HepG2 (cell line): ENCODE measurements around the gene GTF2A1L. TPM values are rescaled to one million over a fixed set of nuclear protein-coding genes. Genes with fewer than 3 reads are reported as not detected.
A peak's percentile ranks its signal among the peaks of the same experiment; 100 is the strongest.

Experiments
- MAFK ChIP-seq, 2 experiments: IDR thresholded peaks in 1 of 2; conservative IDR thresholded peaks in 1 of 2; 2 replicates each; pipeline ENCODE4 v1.6.1; 2011; ENCODE audit warnings: improper control_type of control experiment in 2 of 2, low read length in 2 of 2
- NFATC3 ChIP-seq: sonication (generic); formaldehyde crosslinking; IDR thresholded peaks from 2 replicates; pipeline ENCODE4 v1.5.1; 2020; ENCODE audit warnings: mild to moderate bottlenecking, missing genetic modification reagents
- TEAD3 ChIP-seq: optimal IDR thresholded peaks from 2 replicates; pipeline ENCODE3; 2016; ENCODE audit warnings: borderline replicate concordance
- TRIM24 ChIP-seq: sonication (generic); formaldehyde crosslinking; IDR thresholded peaks from 2 replicates; pipeline ENCODE4 v1.8.0; 2022; ENCODE audit warnings: mild to moderate bottlenecking, missing genetic modification reagents
- YY1 ChIP-seq: IDR thresholded peaks from 2 replicates; pipeline ENCODE4 v1.6.1; 2011; ENCODE audit warnings: low read length, low read depth, moderate library complexity, mild to moderate bottlenecking; ENCODE audit not compliant: insufficient read depth, insufficient replicate concordance
- ZC3H4 ChIP-seq: sonication (generic); formaldehyde crosslinking; IDR thresholded peaks from 2 replicates; pipeline ENCODE4 v1.4.0; 2020; ENCODE audit warnings: missing genetic modification reagents, borderline replicate concordance
- ZFX ChIP-seq: sonication (generic); formaldehyde crosslinking; IDR thresholded peaks from 2 replicates; pipeline ENCODE4 v1.4.0; 2020; ENCODE audit warnings: mild to moderate bottlenecking, low read depth, missing genetic modification reagents, moderate library complexity
- ZNF331 ChIP-seq: sonication (generic); formaldehyde crosslinking; IDR thresholded peaks from 2 replicates; pipeline ENCODE4 v1.4.0; 2020; ENCODE audit warnings: missing genetic modification reagents
- ZNF337 ChIP-seq: sonication (generic); formaldehyde crosslinking; IDR thresholded peaks from 2 replicates; pipeline ENCODE4 v1.5.1; 2020; ENCODE audit warnings: missing genetic modification reagents, low read depth, mild to moderate bottlenecking, borderline replicate concordance
- ZNF432 ChIP-seq: sonication (generic); formaldehyde crosslinking; IDR thresholded peaks from 2 replicates; pipeline ENCODE4 v1.5.0; 2020; ENCODE audit warnings: missing genetic modification reagents, mild to moderate bottlenecking, borderline replicate concordance
- ZNF550 ChIP-seq: sonication (generic); formaldehyde crosslinking; IDR thresholded peaks from 2 replicates; pipeline ENCODE4 v1.4.0; 2020; ENCODE audit warnings: mild to moderate bottlenecking, missing genetic modification reagents, borderline replicate concordance
- ZNF790 ChIP-seq: sonication (generic); formaldehyde crosslinking; IDR thresholded peaks from 2 replicates; pipeline ENCODE4 v1.8.0; 2022; ENCODE audit warnings: missing genetic modification reagents, mild to moderate bottlenecking, borderline replicate concordance
- polyA plus RNA-seq, 8 experiments: library from polyadenylated mRNA; depleted of rRNA in 3 of 8; stranded (reverse) in 7 of 8; unstranded in 1 of 8; fragments of >200 nt; fragmentation: Illumina TruSeq in 4 of 8; extraction: Trizol in 4 of 8; gene quantifications; 2 replicates each; pipeline versions ENCODE4 v1.2.1 to v1.2.3, GENCODE V29; 2011 to 2016; ENCODE audit warnings: low read depth in 4 of 8, missing spikeins in 1 of 8, mixed read lengths in 1 of 8; ENCODE audit not compliant: insufficient read depth in 1 of 8
- total RNA-seq, 5 experiments: library from RNA; depleted of rRNA; stranded (reverse); fragments of >200 nt; fragmentation: Illumina TruSeq; extraction: Trizol; gene quantifications; 2 replicates each; pipeline ENCODE4 v1.2.3, GENCODE V29; 2016; ENCODE audit warnings: low read depth in 1 of 5
- TF ChIP-seq, protein P1 (sequence below): sonication (generic); formaldehyde crosslinking; IDR thresholded peaks from 2 replicates; pipeline ENCODE4 v1.5.0; 2020; ENCODE audit warnings: mild to moderate bottlenecking, missing genetic modification reagents, moderate library complexity
- TF ChIP-seq, protein P2 (sequence below): IDR thresholded peaks from 2 replicates; pipeline ENCODE4 v1.4.0; 2020; ENCODE audit warnings: mild to moderate bottlenecking, missing genetic modification reagents
- TF ChIP-seq, protein P3 (sequence below): sonication (generic); formaldehyde crosslinking; IDR thresholded peaks from 2 replicates; pipeline ENCODE4 v1.4.0; 2020; ENCODE audit warnings: missing genetic modification reagents, mild to moderate bottlenecking, borderline replicate concordance
- TF ChIP-seq, protein P4 (sequence below): sonication (generic); formaldehyde crosslinking; IDR thresholded peaks from 2 replicates; pipeline ENCODE4 v1.4.0; 2020; ENCODE audit warnings: missing genetic modification reagents, low read depth, mild to moderate bottlenecking, borderline replicate concordance

GTF2A1L gene
- total and polyA plus RNA-seq, 2 of the 13 experiments (the other 11 are each of a cell fraction or from before 2014, with no cell fraction given): not detected

DNA sequence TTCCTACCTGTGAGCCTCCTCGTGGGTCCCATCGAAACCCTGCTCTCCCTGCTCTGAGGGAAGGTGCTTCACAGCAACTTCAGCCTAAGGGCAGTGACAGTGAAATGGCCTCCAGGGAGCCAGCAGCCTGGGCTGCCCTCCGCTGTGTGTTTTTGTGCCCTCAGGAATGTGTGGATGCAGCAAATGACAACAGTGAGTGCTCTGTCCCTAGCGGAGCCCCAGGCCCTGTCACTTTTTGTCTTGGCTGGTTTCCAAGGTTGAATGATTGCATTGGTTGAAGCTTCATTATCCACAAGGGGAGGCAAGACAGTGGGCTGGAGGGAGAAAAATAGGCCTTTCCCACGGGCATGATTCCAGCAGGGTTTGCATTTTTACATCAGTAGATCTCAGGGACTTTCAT is 44.8 kb upstream of the GTF2A1L start (continued):
- TF ChIP-seq, protein P1, sequence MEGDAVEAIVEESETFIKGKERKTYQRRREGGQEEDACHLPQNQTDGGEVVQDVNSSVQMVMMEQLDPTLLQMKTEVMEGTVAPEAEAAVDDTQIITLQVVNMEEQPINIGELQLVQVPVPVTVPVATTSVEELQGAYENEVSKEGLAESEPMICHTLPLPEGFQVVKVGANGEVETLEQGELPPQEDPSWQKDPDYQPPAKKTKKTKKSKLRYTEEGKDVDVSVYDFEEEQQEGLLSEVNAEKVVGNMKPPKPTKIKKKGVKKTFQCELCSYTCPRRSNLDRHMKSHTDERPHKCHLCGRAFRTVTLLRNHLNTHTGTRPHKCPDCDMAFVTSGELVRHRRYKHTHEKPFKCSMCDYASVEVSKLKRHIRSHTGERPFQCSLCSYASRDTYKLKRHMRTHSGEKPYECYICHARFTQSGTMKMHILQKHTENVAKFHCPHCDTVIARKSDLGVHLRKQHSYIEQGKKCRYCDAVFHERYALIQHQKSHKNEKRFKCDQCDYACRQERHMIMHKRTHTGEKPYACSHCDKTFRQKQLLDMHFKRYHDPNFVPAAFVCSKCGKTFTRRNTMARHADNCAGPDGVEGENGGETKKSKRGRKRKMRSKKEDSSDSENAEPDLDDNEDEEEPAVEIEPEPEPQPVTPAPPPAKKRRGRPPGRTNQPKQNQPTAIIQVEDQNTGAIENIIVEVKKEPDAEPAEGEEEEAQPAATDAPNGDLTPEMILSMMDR: peak; percentile 45
- TF ChIP-seq ZC3H4 (no peak), TEAD3 (CRISPR knock-in tag) (peak; percentile 95), ZFX (peak; percentile 48; the same call in 1 of the 2 replicates), ZNF337 (CRISPR knock-in tag) (0 out of 2 replicates have a peak, but pooled peaks have one; percentile 26), ZNF790 (CRISPR knock-in tag) (no peak), MAFK (conservative IDR thresholded peaks at IDR 0.05 in 1 of 2, IDR thresholded peaks at IDR 0.05 in 1 of 2; ENCODE audit: low read length in 2 of 2) (peak; percentile 38 to 67), ZNF331 (peak; percentile 90), ZNF550 (0 out of 2 replicates have a peak, but pooled peaks have one; percentile 37), ZNF432 (CRISPR knock-in tag) (no peak), NFATC3 (CRISPR knock-in tag) (no peak), TRIM24 (no peak), YY1 (peak; percentile 49)
- TF ChIP-seq, protein P2, sequence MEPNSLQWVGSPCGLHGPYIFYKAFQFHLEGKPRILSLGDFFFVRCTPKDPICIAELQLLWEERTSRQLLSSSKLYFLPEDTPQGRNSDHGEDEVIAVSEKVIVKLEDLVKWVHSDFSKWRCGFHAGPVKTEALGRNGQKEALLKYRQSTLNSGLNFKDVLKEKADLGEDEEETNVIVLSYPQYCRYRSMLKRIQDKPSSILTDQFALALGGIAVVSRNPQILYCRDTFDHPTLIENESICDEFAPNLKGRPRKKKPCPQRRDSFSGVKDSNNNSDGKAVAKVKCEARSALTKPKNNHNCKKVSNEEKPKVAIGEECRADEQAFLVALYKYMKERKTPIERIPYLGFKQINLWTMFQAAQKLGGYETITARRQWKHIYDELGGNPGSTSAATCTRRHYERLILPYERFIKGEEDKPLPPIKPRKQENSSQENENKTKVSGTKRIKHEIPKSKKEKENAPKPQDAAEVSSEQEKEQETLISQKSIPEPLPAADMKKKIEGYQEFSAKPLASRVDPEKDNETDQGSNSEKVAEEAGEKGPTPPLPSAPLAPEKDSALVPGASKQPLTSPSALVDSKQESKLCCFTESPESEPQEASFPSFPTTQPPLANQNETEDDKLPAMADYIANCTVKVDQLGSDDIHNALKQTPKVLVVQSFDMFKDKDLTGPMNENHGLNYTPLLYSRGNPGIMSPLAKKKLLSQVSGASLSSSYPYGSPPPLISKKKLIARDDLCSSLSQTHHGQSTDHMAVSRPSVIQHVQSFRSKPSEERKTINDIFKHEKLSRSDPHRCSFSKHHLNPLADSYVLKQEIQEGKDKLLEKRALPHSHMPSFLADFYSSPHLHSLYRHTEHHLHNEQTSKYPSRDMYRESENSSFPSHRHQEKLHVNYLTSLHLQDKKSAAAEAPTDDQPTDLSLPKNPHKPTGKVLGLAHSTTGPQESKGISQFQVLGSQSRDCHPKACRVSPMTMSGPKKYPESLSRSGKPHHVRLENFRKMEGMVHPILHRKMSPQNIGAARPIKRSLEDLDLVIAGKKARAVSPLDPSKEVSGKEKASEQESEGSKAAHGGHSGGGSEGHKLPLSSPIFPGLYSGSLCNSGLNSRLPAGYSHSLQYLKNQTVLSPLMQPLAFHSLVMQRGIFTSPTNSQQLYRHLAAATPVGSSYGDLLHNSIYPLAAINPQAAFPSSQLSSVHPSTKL (CRISPR knock-in tag): peak; percentile 70
- TF ChIP-seq, protein P3, sequence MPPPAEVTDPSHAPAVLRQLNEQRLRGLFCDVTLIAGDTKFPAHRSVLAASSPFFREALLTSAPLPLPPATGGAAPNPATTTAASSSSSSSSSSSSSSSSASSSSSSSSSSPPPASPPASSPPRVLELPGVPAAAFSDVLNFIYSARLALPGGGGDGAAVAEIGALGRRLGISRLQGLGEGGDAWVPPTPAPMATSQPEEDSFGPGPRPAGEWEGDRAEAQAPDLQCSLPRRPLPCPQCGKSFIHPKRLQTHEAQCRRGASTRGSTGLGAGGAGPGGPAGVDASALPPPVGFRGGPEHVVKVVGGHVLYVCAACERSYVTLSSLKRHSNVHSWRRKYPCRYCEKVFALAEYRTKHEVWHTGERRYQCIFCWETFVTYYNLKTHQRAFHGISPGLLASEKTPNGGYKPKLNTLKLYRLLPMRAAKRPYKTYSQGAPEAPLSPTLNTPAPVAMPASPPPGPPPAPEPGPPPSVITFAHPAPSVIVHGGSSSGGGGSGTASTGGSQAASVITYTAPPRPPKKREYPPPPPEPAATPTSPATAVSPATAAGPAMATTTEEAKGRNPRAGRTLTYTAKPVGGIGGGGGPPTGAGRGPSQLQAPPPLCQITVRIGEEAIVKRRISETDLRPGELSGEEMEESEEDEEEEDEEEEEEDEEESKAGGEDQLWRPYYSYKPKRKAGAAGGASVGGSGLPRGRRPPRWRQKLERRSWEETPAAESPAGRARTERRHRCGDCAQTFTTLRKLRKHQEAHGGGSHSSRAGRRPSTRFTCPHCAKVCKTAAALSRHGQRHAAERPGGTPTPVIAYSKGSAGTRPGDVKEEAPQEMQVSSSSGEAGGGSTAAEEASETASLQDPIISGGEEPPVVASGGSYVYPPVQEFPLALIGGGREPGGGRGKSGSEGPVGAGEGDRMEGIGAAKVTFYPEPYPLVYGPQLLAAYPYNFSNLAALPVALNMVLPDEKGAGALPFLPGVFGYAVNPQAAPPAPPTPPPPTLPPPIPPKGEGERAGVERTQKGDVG (CRISPR knock-in tag): no peak
- TF ChIP-seq, protein P4, sequence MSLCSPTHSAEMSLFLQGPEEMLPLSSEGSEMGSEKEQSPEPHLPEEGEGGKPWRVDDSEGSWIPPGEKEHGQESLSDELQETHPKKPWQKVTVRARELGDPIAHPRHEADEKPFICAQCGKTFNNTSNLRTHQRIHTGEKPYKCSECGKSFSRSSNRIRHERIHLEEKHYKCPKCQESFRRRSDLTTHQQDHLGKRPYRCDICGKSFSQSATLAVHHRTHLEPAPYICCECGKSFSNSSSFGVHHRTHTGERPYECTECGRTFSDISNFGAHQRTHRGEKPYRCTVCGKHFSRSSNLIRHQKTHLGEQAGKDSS (CRISPR knock-in tag): no peak
- TF ChIP-seq, all 625 proteins: peak for 51
